ENCODE measurements around the gene SLC44A3.

SLC44A3 gene

GRCh38 chr1:94901841-94902240 lies 81.7 kb downstream of the SLC44A3 start:
- TF ChIP-seq POLR2A (IDR thresholded peaks at IDR 0.05; ENCODE audit: extremely low read depth, insufficient read length) (no peak), MYC (IDR thresholded peaks at IDR 0.05; ENCODE audit: low read depth, low read length) (no peak), MAX (IDR thresholded peaks at IDR 0.05; ENCODE audit: low read depth, low read length) (no peak), CTCF (IDR thresholded peaks at IDR 0.05; ENCODE audit: low read depth, low read length) (no peak)
- H3K4me3 ChIP-seq (ENCODE audit: low read depth, low read length), result no peak overlapping the region
- DNase-seq (ENCODE audit: low read depth), result no peak

GRCh38 chr1:94903280-94904009 lies 83.3 kb downstream of the SLC44A3 start:
- no peak overlapping the region for H3K4me3 ChIP-seq (ENCODE audit: low read depth, low read length)
- no peak for TF ChIP-seq POLR2A (IDR thresholded peaks at IDR 0.05; ENCODE audit: extremely low read depth, insufficient read length)
- TF ChIP-seq CTCF (IDR thresholded peaks at IDR 0.05; ENCODE audit: low read depth, low read length), result no peak
- TF ChIP-seq MYC (IDR thresholded peaks at IDR 0.05; ENCODE audit: low read depth, low read length), result no peak
- TF ChIP-seq MAX (IDR thresholded peaks at IDR 0.05; ENCODE audit: low read depth, low read length), result no peak
- no peak for DNase-seq (ENCODE audit: low read depth)

- DNase-seq (ENCODE audit: low read depth), result no peak
- TF ChIP-seq CTCF (IDR thresholded peaks at IDR 0.05; ENCODE audit: low read depth, low read length) (no peak), POLR2A (IDR thresholded peaks at IDR 0.05; ENCODE audit: extremely low read depth, insufficient read length) (no peak), MYC (IDR thresholded peaks at IDR 0.05; ENCODE audit: low read depth, low read length) (no peak), MAX (IDR thresholded peaks at IDR 0.05; ENCODE audit: low read depth, low read length) (no peak)
- H3K4me3 ChIP-seq (ENCODE audit: low read depth, low read length), result no peak overlapping the region
These were observed 85.0 kb downstream of the SLC44A3 start for GRCh38 chr1:94905207-94905606.

GRCh38 chr1:94906382-94906781 lies 86.2 kb downstream of the SLC44A3 start:
- H3K4me3 ChIP-seq (ENCODE audit: low read depth, low read length), result no peak overlapping the region
- no peak for DNase-seq (ENCODE audit: low read depth)
- TF ChIP-seq POLR2A (IDR thresholded peaks at IDR 0.05; ENCODE audit: extremely low read depth, insufficient read length) (no peak), MYC (IDR thresholded peaks at IDR 0.05; ENCODE audit: low read depth, low read length) (no peak), MAX (IDR thresholded peaks at IDR 0.05; ENCODE audit: low read depth, low read length) (no peak), CTCF (IDR thresholded peaks at IDR 0.05; ENCODE audit: low read depth, low read length) (no peak)

- no peak for TF ChIP-seq MAX (IDR thresholded peaks at IDR 0.05; ENCODE audit: low read depth, low read length)
- no peak for TF ChIP-seq POLR2A (IDR thresholded peaks at IDR 0.05; ENCODE audit: extremely low read depth, insufficient read length)
- TF ChIP-seq MYC (IDR thresholded peaks at IDR 0.05; ENCODE audit: low read depth, low read length), result no peak
- TF ChIP-seq CTCF (IDR thresholded peaks at IDR 0.05; ENCODE audit: low read depth, low read length), result no peak
- no peak overlapping the region for H3K4me3 ChIP-seq (ENCODE audit: low read depth, low read length)
- DNase-seq (ENCODE audit: low read depth), result no peak
These were observed 87.0 kb downstream of the SLC44A3 start for GRCh38 chr1:94907136-94907535.
